Measurements from ENCODE around the gene CHIA. TPM values are rescaled to one million over a fixed set of nuclear protein-coding genes. Genes with fewer than 3 reads are reported as not detected.

The CHIA gene
- not detected for total RNA-seq

GRCh38 chr1:111290630-111291029, at the start of gene CHIA:
TSS of gene CHIA (plus strand) at chr1:111290851. CDS start at chr1:111310468, 19,617 bp downstream.
- DNase-seq: no peak
- intact Hi-C loops (cut with micrococcal nuclease): no loop called here
- Mint-ChIP-seq H3K9me3 (no peaks in the 10 kb centered on the region), H3K27me3 (no peaks in the 10 kb centered on the region), H3K4me1 (ENCODE audit: low read depth) (no peaks in the 10 kb centered on the region), H3K36me3 (no peaks in the 10 kb centered on the region), H3K27ac (no peak within 1 kb of the TSS), H3K4me3 (no peak within 1 kb of the TSS)
- POLR2A ChIA-PET: no interaction called here
- CTCF ChIA-PET: no interaction called here

- Mint-ChIP-seq H3K27me3 (no peaks in the 10 kb centered on the region), H3K27ac (no peak overlapping the region), H3K36me3 (no peaks in the 10 kb centered on the region), H3K4me1 (ENCODE audit: low read depth) (no peaks in the 10 kb centered on the region), H3K9me3 (no peaks in the 10 kb centered on the region), H3K4me3 (no peak overlapping the region)
- intact Hi-C loops (cut with micrococcal nuclease): no loop called here
- POLR2A ChIA-PET: no interaction called here
- DNase-seq: no peak
- CTCF ChIA-PET: interaction anchor here (1.2 kb wide), 1 partner anchor 19 kb away, joined by 3 read pairs; no protein-coding TSS in a partner anchor
Observed at GRCh38 chr1:111241797-111242196, 48.9 kb upstream of the CHIA start.

- no peaks in the 10 kb centered on the region for H3K36me3 Mint-ChIP-seq
- POLR2A ChIA-PET: no interaction called here
- no peak overlapping the region for H3K27ac Mint-ChIP-seq
- H3K9me3 Mint-ChIP-seq: no peaks in the 10 kb centered on the region
- H3K4me1 Mint-ChIP-seq (ENCODE audit: low read depth): no peaks in the 10 kb centered on the region
- CTCF ChIA-PET: no interaction called here
- H3K4me3 Mint-ChIP-seq: no peak overlapping the region
- H3K27me3 Mint-ChIP-seq: no peaks in the 10 kb centered on the region
- intact Hi-C loops (cut with micrococcal nuclease): no loop called here
- no peak for DNase-seq
Observed at GRCh38 chr1:111242805-111243523, 47.7 kb upstream of the CHIA start.

GRCh38 chr1:111247125-111247838, 43.4 kb upstream of the CHIA start:
- Mint-ChIP-seq H3K4me3 (no peak overlapping the region), H3K9me3 (no peaks in the 10 kb centered on the region), H3K27ac (no peak overlapping the region), H3K4me1 (ENCODE audit: low read depth) (peaks cover 9% of the 10 kb centered on the region), H3K36me3 (no peaks in the 10 kb centered on the region), H3K27me3 (no peaks in the 10 kb centered on the region)
- intact Hi-C loops (cut with micrococcal nuclease): no loop called here
- ChIA-PET POLR2A (no interaction called here), CTCF (no interaction called here)
- no peak for DNase-seq

GRCh38 chr1:111249960-111250359, 40.7 kb upstream of the CHIA start:
- no peak overlapping the region for H3K27ac Mint-ChIP-seq
- no peaks in the 10 kb centered on the region for H3K9me3 Mint-ChIP-seq
- H3K4me1 Mint-ChIP-seq (ENCODE audit: low read depth): peaks cover 9% of the 10 kb centered on the region
- no peaks in the 10 kb centered on the region for H3K27me3 Mint-ChIP-seq
- intact Hi-C loops (cut with micrococcal nuclease): no loop called here
- ChIA-PET CTCF (interaction anchor here (1.6 kb wide), 1 partner anchor 14 kb away, joined by 3 read pairs; no protein-coding TSS in a partner anchor), POLR2A (interaction anchor here (0.6 kb wide), 1 partner anchor 1826 kb away, joined by 4 read pairs; no protein-coding TSS in a partner anchor)
- no peak for DNase-seq
- no peaks in the 10 kb centered on the region for H3K36me3 Mint-ChIP-seq
- no peak overlapping the region for H3K4me3 Mint-ChIP-seq

GRCh38 chr1:111251570-111251969, 39.1 kb upstream of the CHIA start:
- no peak overlapping the region for H3K4me3 Mint-ChIP-seq
- H3K36me3 Mint-ChIP-seq: no peaks in the 10 kb centered on the region
- H3K27me3 Mint-ChIP-seq: no peaks in the 10 kb centered on the region
- POLR2A ChIA-PET: no interaction called here
- CTCF ChIA-PET: interaction anchor here (1.4 to 1.7 kb wide), 2 partner anchors 29 to 149 kb away, joined by 3 to 4 read pairs; no protein-coding TSS in a partner anchor
- intact Hi-C loops (cut with micrococcal nuclease): no loop called here
- peak; percentile 12 for DNase-seq
- H3K9me3 Mint-ChIP-seq: no peaks in the 10 kb centered on the region
- no peak overlapping the region for H3K27ac Mint-ChIP-seq
- H3K4me1 Mint-ChIP-seq (ENCODE audit: low read depth): peaks cover 9% of the 10 kb centered on the region

GRCh38 chr1:111252786-111253185, 37.9 kb upstream of the CHIA start:
- Mint-ChIP-seq H3K9me3 (no peaks in the 10 kb centered on the region), H3K27me3 (no peaks in the 10 kb centered on the region), H3K4me3 (no peak overlapping the region), H3K4me1 (ENCODE audit: low read depth) (peaks cover 9% of the 10 kb centered on the region), H3K36me3 (no peaks in the 10 kb centered on the region), H3K27ac (no peak overlapping the region)
- no peak for DNase-seq
- ChIA-PET POLR2A (no interaction called here), CTCF (no interaction called here)
- intact Hi-C loops (cut with micrococcal nuclease): no loop called here

- intact Hi-C loops (cut with micrococcal nuclease): no loop called here
- POLR2A ChIA-PET: interaction anchor here (1.1 kb wide), 1 partner anchor 17 kb away, joined by 3 read pairs; no protein-coding TSS in a partner anchor
- Mint-ChIP-seq H3K27ac (no peak overlapping the region), H3K9me3 (no peaks in the 10 kb centered on the region), H3K4me1 (ENCODE audit: low read depth) (peaks cover 9% of the 10 kb centered on the region), H3K36me3 (no peaks in the 10 kb centered on the region), H3K4me3 (no peak overlapping the region), H3K27me3 (no peaks in the 10 kb centered on the region)
- CTCF ChIA-PET: interaction anchor here (1.3 kb wide), 1 partner anchor 31 kb away, joined by 5 read pairs; no protein-coding TSS in a partner anchor
- no peak for DNase-seq
Observed at GRCh38 chr1:111253876-111254275, 36.8 kb upstream of the CHIA start.

GRCh38 chr1:111256988-111257658, 33.5 kb upstream of the CHIA start:
- ChIA-PET CTCF (no interaction called here), POLR2A (no interaction called here)
- Mint-ChIP-seq H3K9me3 (no peaks in the 10 kb centered on the region), H3K4me3 (no peak overlapping the region), H3K27me3 (no peaks in the 10 kb centered on the region), H3K27ac (no peak overlapping the region), H3K4me1 (ENCODE audit: low read depth) (no peaks in the 10 kb centered on the region), H3K36me3 (no peaks in the 10 kb centered on the region)
- DNase-seq: no peak
- intact Hi-C loops (cut with micrococcal nuclease): no loop called here

GRCh38 chr1:111267801-111268508, 22.7 kb upstream of the CHIA start:
- Mint-ChIP-seq H3K27me3 (peaks cover 24% of the 10 kb centered on the region), H3K4me3 (no peak overlapping the region), H3K9me3 (peaks cover 8% of the 10 kb centered on the region), H3K36me3 (no peaks in the 10 kb centered on the region), H3K4me1 (ENCODE audit: low read depth) (peaks cover 8% of the 10 kb centered on the region), H3K27ac (no peak overlapping the region)
- ChIA-PET POLR2A (no interaction called here), CTCF (interaction anchor here (0.6 kb wide), 1 partner anchor 45 kb away, joined by 3 read pairs; no protein-coding TSS in a partner anchor)
- DNase-seq: no peak
- intact Hi-C loops (cut with micrococcal nuclease): no loop called here

GRCh38 chr1:111269825-111270406, 20.7 kb upstream of the CHIA start:
- Mint-ChIP-seq H3K36me3 (no peaks in the 10 kb centered on the region), H3K9me3 (peaks cover 8% of the 10 kb centered on the region), H3K27ac (no peak overlapping the region), H3K27me3 (peaks cover 24% of the 10 kb centered on the region), H3K4me3 (no peak overlapping the region), H3K4me1 (ENCODE audit: low read depth) (peaks cover 16% of the 10 kb centered on the region)
- intact Hi-C loops (cut with micrococcal nuclease): no loop called here
- DNase-seq: no peak
- POLR2A ChIA-PET: no interaction called here
- CTCF ChIA-PET: no interaction called here

All from activated CD4-positive, alpha-beta memory T cell treated with anti-CD3 and anti-CD28 coated beads for 36 hours (primary cell).